IMR-90 (cell line): ENCODE data around the gene RXFP4. TPM values are rescaled to one million over a fixed set of nuclear protein-coding genes. Genes with fewer than 3 reads are reported as not detected.

Source experiments
- ATAC-seq: fragments of 200-7000 bp; cut with Tn5 transposase; 2 replicates; pipeline ENCODE4 v1.9.1; 2020; ENCODE audit warnings: low read depth, mild to moderate bottlenecking, moderate library complexity
- BruUV-seq: library from RNA; stranded (reverse); fragments of 400-500 nt; replicated peaks from 2 replicates; lab custom pipeline; 2021; lab: Mats Ljungman, UMichigan
- CTCF ChIA-PET: fragments of 300-600 bp; formaldehyde crosslinking; extraction: SDS; loops from one replicate; lab custom pipeline; 2021; ENCODE audit warnings: antibody characterized with exemption; lab: Yijun Ruan, JAX
- POLR2A ChIA-PET: fragments of 300-600 bp; sonication (Branson Sonifier 250); formaldehyde crosslinking; loops from one replicate; lab custom pipeline; 2022; ENCODE audit warnings: antibody characterized with exemption; ENCODE audit not compliant: unreplicated experiment; lab: Charles Lee
- DNase-seq: peaks from one replicate; pipeline ENCODE4 v3.0.0; 2013
- H2AFZ ChIP-seq: replicated peaks from 2 replicates; pipeline ENCODE3; 2013; ENCODE audit warnings: low read length, mild to moderate bottlenecking; ENCODE audit not compliant: poor library complexity
- H2AK5ac ChIP-seq: 2 replicates; pipeline ENCODE4 v1.6.1; 2013; ENCODE audit warnings: low read depth, low read length, inconsistent platforms
- H2AK9ac ChIP-seq: replicated peaks from 2 replicates; pipeline ENCODE3; 2013; ENCODE audit warnings: mild to moderate bottlenecking, low read depth, low read length, moderate library complexity; ENCODE audit not compliant: poor library complexity
- H2BK120ac ChIP-seq: 2 replicates; pipeline ENCODE4 v1.6.1; 2013; ENCODE audit warnings: low read depth, low read length, inconsistent platforms
- H2BK15ac ChIP-seq: 3 replicates; pipeline ENCODE4 v1.6.1; 2013; ENCODE audit warnings: low read depth, low read length, inconsistent platforms
- H2BK20ac ChIP-seq: 2 replicates; pipeline ENCODE4 v1.6.1; 2013; ENCODE audit warnings: low read depth, mild to moderate bottlenecking, inconsistent platforms, low read length, moderate library complexity
- H2BK5ac ChIP-seq: 2 replicates; pipeline ENCODE4 v1.6.1; 2013; ENCODE audit warnings: mild to moderate bottlenecking, low read depth, low read length, inconsistent platforms; ENCODE audit not compliant: poor library complexity, severe bottlenecking
- H3K14ac ChIP-seq: replicated peaks from 2 replicates; pipeline ENCODE4 v1.6.1; 2013; ENCODE audit warnings: low read depth, low read length, inconsistent platforms
- H3K18ac ChIP-seq: 2 replicates; pipeline ENCODE4 v1.6.1; 2013; ENCODE audit warnings: low read depth, low read length, control low read depth
- H3K23ac ChIP-seq: 2 replicates; pipeline ENCODE4 v1.6.1; 2013; ENCODE audit warnings: low read depth, low read length, inconsistent platforms
- H3K27ac ChIP-seq: 2 replicates; pipeline ENCODE4 v1.5.1; 2013; ENCODE audit warnings: mild to moderate bottlenecking, control low read depth, low read length; ENCODE audit not compliant: insufficient read depth
- H3K27me3 ChIP-seq: 2 replicates; pipeline ENCODE4 v1.6.1; 2013; ENCODE audit warnings: low read length; ENCODE audit not compliant: control insufficient read depth, insufficient read depth
- H3K36me3 ChIP-seq: 2 replicates; pipeline ENCODE4 v1.6.1; 2013; ENCODE audit warnings: low read length, mixed read lengths; ENCODE audit not compliant: control insufficient read depth, insufficient read depth
- H3K4ac ChIP-seq: 2 replicates; pipeline ENCODE4 v1.6.1; 2013; ENCODE audit warnings: low read depth, low read length, inconsistent platforms
- H3K4me1 ChIP-seq: 2 replicates; pipeline ENCODE4 v1.6.1; 2013; ENCODE audit warnings: low read length, mixed read lengths; ENCODE audit not compliant: control insufficient read depth, insufficient read depth
- H3K4me2 ChIP-seq: 2 replicates; pipeline ENCODE4 v1.6.1; 2013; ENCODE audit warnings: low read depth, mild to moderate bottlenecking, control low read depth, low read length, moderate library complexity
- H3K4me3 ChIP-seq: 2 replicates; pipeline ENCODE4 v1.5.1; 2013; ENCODE audit warnings: low read depth, mild to moderate bottlenecking, control low read depth, low read length, moderate library complexity; ENCODE audit not compliant: insufficient read depth
- H3K56ac ChIP-seq: 2 replicates; pipeline ENCODE4 v1.6.1; 2013; ENCODE audit warnings: low read length, inconsistent platforms; ENCODE audit not compliant: insufficient read depth; ENCODE audit errors: extremely low read depth
- H3K79me1 ChIP-seq, 2 experiments: 2 replicates each; pipeline ENCODE4 v1.6.1; 2013; ENCODE audit warnings: low read length in 2 of 2, inconsistent platforms in 1 of 2, low read depth in 1 of 2
- H3K9ac ChIP-seq: 2 replicates; pipeline ENCODE4 v1.6.1; 2013; ENCODE audit warnings: low read depth, low read length, control low read depth
- H3K9me1 ChIP-seq: 2 replicates; pipeline ENCODE4 v1.6.1; 2013; ENCODE audit warnings: low read length, inconsistent platforms; ENCODE audit not compliant: insufficient read depth
- H3K9me3 ChIP-seq: 2 replicates; pipeline ENCODE4 v1.6.1; 2013; ENCODE audit warnings: low read length; ENCODE audit not compliant: control insufficient read depth, insufficient read depth
- H4K20me1 ChIP-seq: 2 replicates; pipeline ENCODE4 v1.6.1; 2013; ENCODE audit warnings: low read length, inconsistent platforms; ENCODE audit not compliant: insufficient read depth
- H4K5ac ChIP-seq: 2 replicates; pipeline ENCODE4 v1.6.1; 2013; ENCODE audit warnings: mild to moderate bottlenecking, low read depth, low read length, control low read depth
- H4K8ac ChIP-seq, 2 experiments: 2 replicates each; pipeline ENCODE4 v1.6.1; 2013; ENCODE audit warnings: low read depth in 2 of 2, low read length in 2 of 2, control low read depth in 1 of 2, inconsistent platforms in 1 of 2
- H4K91ac ChIP-seq: 2 replicates; pipeline ENCODE4 v1.6.1; 2013; ENCODE audit warnings: low read depth, low read length, inconsistent platforms; ENCODE audit not compliant: insufficient read depth
- BHLHE40 ChIP-seq: fragments of 150-350 bp; IDR thresholded peaks from 2 replicates; pipeline ENCODE4 v1.6.1; 2016; ENCODE audit warnings: mild to moderate bottlenecking, low read depth, low read length
- CEBPB ChIP-seq: IDR thresholded peaks from 2 replicates; pipeline ENCODE4 v1.6.1; 2012; ENCODE audit warnings: low read depth, low read length, improper control_type of control experiment
- CHD1 ChIP-seq: IDR thresholded peaks from 2 replicates; pipeline ENCODE4 v1.6.1; 2012; ENCODE audit warnings: low read depth, low read length, improper control_type of control experiment
- FOS ChIP-seq: fragments of 150-350 bp; IDR thresholded peaks from 2 replicates; pipeline ENCODE4 v1.6.1; 2016; ENCODE audit warnings: low read depth, low read length
- MAFK ChIP-seq: IDR thresholded peaks from 2 replicates; pipeline ENCODE4 v1.6.1; 2012; ENCODE audit warnings: low read depth, low read length, improper control_type of control experiment
- MAZ ChIP-seq: IDR thresholded peaks from 2 replicates; pipeline ENCODE4 v1.6.1; 2012; ENCODE audit warnings: low read depth, mild to moderate bottlenecking, low read length, improper control_type of control experiment, moderate library complexity, borderline replicate concordance
- MXI1 ChIP-seq: IDR thresholded peaks from 2 replicates; pipeline ENCODE4 v1.6.1; 2012; ENCODE audit warnings: low read depth, mild to moderate bottlenecking, low read length, moderate library complexity, borderline replicate concordance
- NFE2L2 ChIP-seq: fragments of 150-350 bp; IDR thresholded peaks from 2 replicates; pipeline ENCODE4 v1.6.1; 2016; ENCODE audit warnings: low read depth, mild to moderate bottlenecking, low read length
- RAD21 ChIP-seq: IDR thresholded peaks from 2 replicates; pipeline ENCODE4 v1.6.1; 2012; ENCODE audit warnings: low read length, improper control_type of control experiment
- RCOR1 ChIP-seq: IDR thresholded peaks from 2 replicates; pipeline ENCODE4 v1.6.1; 2012; ENCODE audit warnings: mild to moderate bottlenecking, low read length, improper control_type of control experiment; ENCODE audit not compliant: insufficient replicate concordance
- RFX5 ChIP-seq: IDR thresholded peaks from 2 replicates; pipeline ENCODE4 v1.8.0; 2012; ENCODE audit warnings: low read depth, mild to moderate bottlenecking, low read length, moderate library complexity
- SMC3 ChIP-seq: fragments of 150-350 bp; IDR thresholded peaks from 2 replicates; pipeline ENCODE4 v1.6.1; 2016; ENCODE audit warnings: low read depth, mild to moderate bottlenecking, antibody characterized with exemption, low read length, moderate library complexity
- WGBS, 2 experiments: methylation state at CpG; one replicate each; pipeline versions ENCODE4 v1.1.5 to v1.1.7; 2013; ENCODE audit warnings: missing lambda C conversion rate in 2 of 2; ENCODE audit not compliant: insufficient read length in 1 of 2; ENCODE audit errors: extremely low coverage in 2 of 2; 5-methylcytosine and 5-hydroxymethylcytosine counted together
- dilution Hi-C: fragments of 300-500 bp; cut with HindIII; formaldehyde crosslinking; loops from one replicate; pipeline ENCODE4 v1.14.3; 2018; ENCODE audit warnings: low sequenced_read_pairs; ENCODE audit not compliant: unreplicated experiment
- in situ Hi-C: fragments of 300-500 bp; cut with MboI; formaldehyde crosslinking; loops from 3 replicates; pipeline ENCODE4 v1.14.3; 2019; ENCODE audit warnings: low sequenced_read_pairs, inconsistent platforms, mixed read lengths
- intact Hi-C: fragments of 100-400 bp; cut with micrococcal nuclease; formaldehyde crosslinking; loops from 2 replicates; pipeline ENCODE4 v1.10.0; 2022
- polyA plus RNA-seq, 3 experiments: library from polyadenylated mRNA; depleted of rRNA; stranded (reverse); fragments of >200 nt; gene quantifications; 2 replicates each; pipeline ENCODE4 v1.2.3, GENCODE V29; 2012; ENCODE audit warnings: low replicate concordance in 1 of 3
- total RNA-seq: library from RNA; depleted of rRNA; stranded (reverse); fragments of >200 nt; gene quantifications from 2 replicates; pipeline ENCODE4 v1.2.3, GENCODE V29; 2012
- TF ChIP-seq, protein P1 (sequence below): conservative IDR thresholded peaks from 2 replicates; pipeline ENCODE4 v1.5.1; 2012; ENCODE audit warnings: mild to moderate bottlenecking, low read depth, low read length, improper control_type of control experiment
- TF ChIP-seq, protein P2 (sequence below): fragments of 150-350 bp; IDR thresholded peaks from 2 replicates; pipeline ENCODE4 v1.6.1; 2017; ENCODE audit warnings: mild to moderate bottlenecking, antibody characterized with exemption, low read length, low read depth

Gene RXFP4
- total and polyA plus RNA-seq, 2 of the 4 experiments (the other 2 are of a cell fraction), result not detected

DNA sequence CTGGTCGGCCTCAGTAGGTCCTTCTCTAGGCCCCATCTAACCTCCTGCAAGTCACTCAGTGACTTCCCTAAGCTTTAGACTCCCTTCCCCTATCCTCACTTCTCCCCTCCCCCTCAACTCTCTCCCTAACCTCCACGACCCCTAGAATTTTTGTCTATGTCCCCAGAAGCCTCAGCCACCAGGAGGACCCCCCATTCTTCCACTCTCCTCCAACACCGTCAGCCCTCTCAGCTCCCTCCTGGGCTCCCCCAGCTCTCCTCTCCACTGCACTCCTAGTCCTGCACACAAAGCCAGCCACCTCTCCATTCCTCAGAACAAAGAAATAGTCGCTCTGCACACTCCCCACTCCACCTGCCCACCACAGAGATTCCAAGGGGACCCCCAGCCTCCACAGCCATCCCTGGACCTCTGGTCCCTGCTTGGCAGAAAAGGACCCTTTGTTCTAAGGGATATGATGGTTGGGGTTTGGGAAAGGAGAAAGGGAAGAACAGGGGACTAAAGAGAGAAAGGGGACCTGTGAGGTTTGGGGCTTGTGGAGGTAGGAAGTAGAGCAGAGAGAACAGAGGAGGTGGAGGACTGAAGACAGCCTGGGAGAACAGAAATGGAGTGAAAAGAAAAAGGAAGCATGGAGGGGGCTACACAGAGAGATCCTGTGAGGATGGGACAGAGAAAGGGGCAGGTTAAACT is 34.1 kb downstream of the RXFP4 start:
- peak overlapping the region; percentile 87 for H4K91ac ChIP-seq
- no peak overlapping the region for H2AFZ ChIP-seq
- peaks cover 4 to 75% of the 10 kb centered on the region in 2 experiments; a peak in 3 of 4 replicates for H3K79me1 ChIP-seq
- H3K9ac ChIP-seq, result peak overlapping the region; percentile 75
- peak overlapping the region; percentile 69 for H2BK5ac ChIP-seq
- in situ Hi-C loops, result no loop called here
- DNase-seq (no peak), ATAC-seq (no peak)
- H3K4me2 ChIP-seq, result peak overlapping the region; percentile 98
- intact Hi-C loops, result loop anchor here (5.0 kb wide), 1 partner anchor 33 kb away; the partner anchor contains the start of gene RXFP4
- BruUV-seq, result no TSS peak
- H4K5ac ChIP-seq, result peak overlapping the region; percentile 21; the same call in 1 of the 2 replicates
- H2AK9ac ChIP-seq, result peak overlapping the region; percentile 95
- H3K4me3 ChIP-seq, result peak overlapping the region; percentile 94
- ChIA-PET POLR2A (no interaction called here), CTCF (interaction anchor here (1.6 kb wide), 1 partner anchor 13 kb away, joined by 4 read pairs; no protein-coding TSS in a partner anchor)
- H2BK20ac ChIP-seq, result no peak overlapping the region
- H2BK120ac ChIP-seq, result peak overlapping the region; percentile 76
- H3K18ac ChIP-seq, result peak overlapping the region; percentile 45
- H3K14ac ChIP-seq, result peak overlapping the region; percentile 91
- H4K8ac ChIP-seq, result peak overlapping the region; percentile 5 to 79; a peak in 3 of 4 replicates
- peaks cover 46% of the 10 kb centered on the region for H3K4me1 ChIP-seq
- H4K20me1 ChIP-seq, result peaks cover 71% of the 10 kb centered on the region
- dilution Hi-C loops, result no loop called here
- 26% methylated on average over 2 of the region's 4 CpGs; no CpG with 5 or more reads in 1 of the 2 experiments for WGBS, 2 experiments
- H3K27ac ChIP-seq, result peak overlapping the region; percentile 87
- peaks cover 43% of the 10 kb centered on the region for H3K9me1 ChIP-seq
- peaks cover 17% of the 10 kb centered on the region for H3K36me3 ChIP-seq
- peak overlapping the region; percentile 49; the same call in 1 of the 3 replicates for H2BK15ac ChIP-seq
- no peaks in the 10 kb centered on the region for H3K27me3 ChIP-seq
- H3K9me3 ChIP-seq, result no peaks in the 10 kb centered on the region
- H3K56ac ChIP-seq, result peak overlapping the region; percentile 79
- H3K23ac ChIP-seq, result peak overlapping the region; percentile 97
- H3K4ac ChIP-seq, result peak overlapping the region; percentile 92
- H2AK5ac ChIP-seq, result peak overlapping the region; percentile 93
- TF ChIP-seq BHLHE40 (no peak), CEBPB (no peak), RFX5 (no peak), MXI1 (no peak), CHD1 (no peak), MAZ (no peak), RCOR1 (no peak), SMC3 (no peak), MAFK (no peak), RAD21 (no peak), NFE2L2 (no peak), FOS (no peak)
- TF ChIP-seq, protein P1, sequence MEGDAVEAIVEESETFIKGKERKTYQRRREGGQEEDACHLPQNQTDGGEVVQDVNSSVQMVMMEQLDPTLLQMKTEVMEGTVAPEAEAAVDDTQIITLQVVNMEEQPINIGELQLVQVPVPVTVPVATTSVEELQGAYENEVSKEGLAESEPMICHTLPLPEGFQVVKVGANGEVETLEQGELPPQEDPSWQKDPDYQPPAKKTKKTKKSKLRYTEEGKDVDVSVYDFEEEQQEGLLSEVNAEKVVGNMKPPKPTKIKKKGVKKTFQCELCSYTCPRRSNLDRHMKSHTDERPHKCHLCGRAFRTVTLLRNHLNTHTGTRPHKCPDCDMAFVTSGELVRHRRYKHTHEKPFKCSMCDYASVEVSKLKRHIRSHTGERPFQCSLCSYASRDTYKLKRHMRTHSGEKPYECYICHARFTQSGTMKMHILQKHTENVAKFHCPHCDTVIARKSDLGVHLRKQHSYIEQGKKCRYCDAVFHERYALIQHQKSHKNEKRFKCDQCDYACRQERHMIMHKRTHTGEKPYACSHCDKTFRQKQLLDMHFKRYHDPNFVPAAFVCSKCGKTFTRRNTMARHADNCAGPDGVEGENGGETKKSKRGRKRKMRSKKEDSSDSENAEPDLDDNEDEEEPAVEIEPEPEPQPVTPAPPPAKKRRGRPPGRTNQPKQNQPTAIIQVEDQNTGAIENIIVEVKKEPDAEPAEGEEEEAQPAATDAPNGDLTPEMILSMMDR, result no peak
- TF ChIP-seq, protein P2, sequence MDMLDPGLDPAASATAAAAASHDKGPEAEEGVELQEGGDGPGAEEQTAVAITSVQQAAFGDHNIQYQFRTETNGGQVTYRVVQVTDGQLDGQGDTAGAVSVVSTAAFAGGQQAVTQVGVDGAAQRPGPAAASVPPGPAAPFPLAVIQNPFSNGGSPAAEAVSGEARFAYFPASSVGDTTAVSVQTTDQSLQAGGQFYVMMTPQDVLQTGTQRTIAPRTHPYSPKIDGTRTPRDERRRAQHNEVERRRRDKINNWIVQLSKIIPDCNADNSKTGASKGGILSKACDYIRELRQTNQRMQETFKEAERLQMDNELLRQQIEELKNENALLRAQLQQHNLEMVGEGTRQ, result no peak
